ENCODE results near the gene GH1. TPM values are rescaled to one million over a fixed set of nuclear protein-coding genes. Genes with fewer than 3 reads are reported as not detected.

GH1 gene
- total and polyA plus RNA-seq, 2 of the 13 experiments (the other 11 are each of a cell fraction or from before 2014, with no cell fraction given), result not detected

DNA sequence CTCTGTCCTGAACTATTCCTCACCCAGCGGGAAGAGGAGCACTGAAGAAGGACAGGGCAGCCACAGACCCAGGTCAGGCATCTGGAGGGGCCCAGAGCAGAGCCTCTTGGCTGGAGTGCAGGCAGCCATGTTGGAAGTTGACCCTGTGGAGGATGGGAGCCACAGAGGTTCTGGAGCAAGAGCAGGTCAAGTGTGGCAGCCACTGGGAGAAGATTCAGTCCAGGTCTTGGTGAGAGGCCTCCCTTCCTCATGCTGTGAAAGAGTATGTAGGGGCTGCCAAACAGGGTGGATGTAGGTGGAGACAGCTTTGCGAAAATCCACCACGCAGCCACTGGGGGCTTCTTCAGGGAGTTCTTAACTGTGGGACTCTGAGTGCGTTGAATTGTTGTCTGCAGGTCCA, 14.1 kb upstream of the GH1 start:
- Histone ChIP-seq H3K36me3 (replicated peaks in 1 of 2; ENCODE audit: control insufficient read depth in 1 of 2, insufficient read depth in 2 of 2, low read length in 2 of 2) (no peaks in the 10 kb centered on the region), H3K4me3 (replicated peaks in 1 of 3; ENCODE audit: insufficient read depth in 1 of 3, low read depth in 2 of 3, low read length in 3 of 3) (no peak overlapping the region), H3K9me3 (ENCODE audit: low read length) (no peaks in the 10 kb centered on the region), H2AFZ (ENCODE audit: low read length) (no peak overlapping the region), H3K27ac (ENCODE audit: extremely low read length, insufficient read depth, low read length) (no peak overlapping the region), H3K79me2 (ENCODE audit: insufficient read depth, low read length) (no peaks in the 10 kb centered on the region), H3K4me1 (ENCODE audit: insufficient read depth, low read length) (peaks cover 18% of the 10 kb centered on the region), H3K4me2 (ENCODE audit: low read depth, low read length) (no peak overlapping the region), H3K9ac (ENCODE audit: insufficient read depth, low read depth, low read length) (no peak overlapping the region), H3K27me3 (ENCODE audit: control insufficient read depth in 1 of 2, insufficient read depth in 2 of 2, low read length in 2 of 2) (peaks cover 19 to 76% of the 10 kb centered on the region in 2 experiments), H4K20me1 (ENCODE audit: insufficient read depth, low read length) (no peaks in the 10 kb centered on the region; the same call in 1 of the 2 replicates)
- WGBS (ENCODE audit: low lambda C conversion rate), result 49% methylated on average over 4 of the region's 4 CpGs
- DNase-seq (ENCODE audit: low spot score) (no peak), ATAC-seq (no peak), FAIRE-seq (no peak)
- intact Hi-C loops (cut with micrococcal nuclease; ENCODE audit: unreplicated experiment) (no loop called here), in situ Hi-C loops (cut with HindIII; ENCODE audit: extremely low pct_ligation_motif_present, low pct_unique_long_range_greater_than_20kb) (no loop called here)
- BruUV-seq (replicated peaks), result no TSS peak
- ChIA-PET POLR2A (no interaction called here), CTCF (ENCODE audit: low intra/inter-chr PET ratio, low total read pairs) (no interaction called here)
- TF ChIP-seq, protein P1, sequence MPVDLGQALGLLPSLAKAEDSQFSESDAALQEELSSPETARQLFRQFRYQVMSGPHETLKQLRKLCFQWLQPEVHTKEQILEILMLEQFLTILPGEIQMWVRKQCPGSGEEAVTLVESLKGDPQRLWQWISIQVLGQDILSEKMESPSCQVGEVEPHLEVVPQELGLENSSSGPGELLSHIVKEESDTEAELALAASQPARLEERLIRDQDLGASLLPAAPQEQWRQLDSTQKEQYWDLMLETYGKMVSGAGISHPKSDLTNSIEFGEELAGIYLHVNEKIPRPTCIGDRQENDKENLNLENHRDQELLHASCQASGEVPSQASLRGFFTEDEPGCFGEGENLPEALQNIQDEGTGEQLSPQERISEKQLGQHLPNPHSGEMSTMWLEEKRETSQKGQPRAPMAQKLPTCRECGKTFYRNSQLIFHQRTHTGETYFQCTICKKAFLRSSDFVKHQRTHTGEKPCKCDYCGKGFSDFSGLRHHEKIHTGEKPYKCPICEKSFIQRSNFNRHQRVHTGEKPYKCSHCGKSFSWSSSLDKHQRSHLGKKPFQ (CRISPR knock-in tag; IDR thresholded peaks at IDR 0.05; ENCODE audit: insufficient replicate concordance), result no peak
- 0 out of 2 replicates have a peak, but pooled peaks have one; percentile 14 for TF ChIP-seq ZMYM3 (CRISPR knock-in tag; IDR thresholded peaks at IDR 0.05)

DNA sequence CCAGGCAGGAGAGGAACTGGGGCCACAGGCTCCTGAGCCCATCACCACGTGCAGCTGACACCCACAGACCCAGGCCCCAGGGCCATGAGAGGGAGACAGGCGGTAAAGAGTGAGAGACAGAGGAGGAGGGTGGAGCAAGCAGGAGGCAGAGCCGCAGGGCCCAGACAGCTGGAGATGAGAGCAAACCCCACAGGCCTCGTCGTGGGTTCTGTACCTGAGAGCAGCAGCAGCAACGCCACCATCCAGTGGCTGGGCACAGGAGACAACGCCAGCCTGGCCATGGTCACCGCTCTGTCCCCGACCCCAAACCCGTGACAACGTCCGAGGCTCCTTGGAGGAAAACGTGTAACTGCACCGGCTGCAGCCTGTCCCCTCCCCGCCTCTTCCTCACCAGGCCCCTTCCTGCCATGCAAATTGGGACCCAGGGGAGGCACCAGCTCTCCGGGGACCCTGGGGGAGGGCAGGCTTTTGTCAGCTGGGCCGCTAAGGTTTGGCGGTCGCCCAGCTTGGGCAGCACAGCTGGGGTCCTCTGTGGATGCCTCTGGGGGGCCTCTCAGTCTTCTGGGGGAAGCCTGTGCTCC, 13.4 kb upstream of the GH1 start, which contains the start of gene CD79B:
Gene CD79B (minus strand): TSS at position 351 of the 581 bp plus-strand sequence. CDS start 70 bp downstream, at position 281.
- DNase-seq (ENCODE audit: low spot score) (no peak), FAIRE-seq (no peak), ATAC-seq (no peak)
- Histone ChIP-seq H3K27ac (ENCODE audit: extremely low read length, insufficient read depth, low read length) (no peak within 1 kb of the TSS), H3K27me3 (ENCODE audit: control insufficient read depth in 1 of 2, insufficient read depth in 2 of 2, low read length in 2 of 2) (peaks cover 19 to 76% of the 10 kb centered on the region in 2 experiments), H3K9me3 (ENCODE audit: low read length) (no peaks in the 10 kb centered on the region), H3K36me3 (replicated peaks in 1 of 2; ENCODE audit: control insufficient read depth in 1 of 2, insufficient read depth in 2 of 2, low read length in 2 of 2) (no peaks in the 10 kb centered on the region), H3K4me2 (ENCODE audit: low read depth, low read length) (peak within 1 kb of the TSS; percentile 41), H3K4me3 (replicated peaks in 1 of 3; ENCODE audit: insufficient read depth in 1 of 3, low read depth in 2 of 3, low read length in 3 of 3) (no peak within 1 kb of the TSS; a peak in 1 of 6 replicates), H2AFZ (ENCODE audit: low read length) (no peak within 1 kb of the TSS), H4K20me1 (ENCODE audit: insufficient read depth, low read length) (no peaks in the 10 kb centered on the region; the same call in 1 of the 2 replicates), H3K79me2 (ENCODE audit: insufficient read depth, low read length) (no peaks in the 10 kb centered on the region), H3K4me1 (ENCODE audit: insufficient read depth, low read length) (peaks cover 21% of the 10 kb centered on the region), H3K9ac (ENCODE audit: insufficient read depth, low read depth, low read length) (no peak within 1 kb of the TSS)
- ChIA-PET CTCF (ENCODE audit: low intra/inter-chr PET ratio, low total read pairs) (no interaction called here), POLR2A (no interaction called here)
- no TSS peak for BruUV-seq (replicated peaks)
- in situ Hi-C loops (cut with HindIII; ENCODE audit: extremely low pct_ligation_motif_present, low pct_unique_long_range_greater_than_20kb), result no loop called here
- intact Hi-C loops (cut with micrococcal nuclease; ENCODE audit: unreplicated experiment), result no loop called here
- 58% methylated on average over 12 of the region's 19 CpGs for WGBS (ENCODE audit: low lambda C conversion rate)
- no peak for TF ChIP-seq HNRNPLL (IDR thresholded peaks at IDR 0.05; ENCODE audit: low read depth, low read length, poor library complexity, severe bottlenecking)
- TF ChIP-seq HMGA1 (CRISPR knock-in tag; conservative IDR thresholded peaks at IDR 0.05), result no peak
- TF ChIP-seq ZNF629 (CRISPR knock-in tag; conservative IDR thresholded peaks at IDR 0.05), result no peak
- TF ChIP-seq, protein P2, sequence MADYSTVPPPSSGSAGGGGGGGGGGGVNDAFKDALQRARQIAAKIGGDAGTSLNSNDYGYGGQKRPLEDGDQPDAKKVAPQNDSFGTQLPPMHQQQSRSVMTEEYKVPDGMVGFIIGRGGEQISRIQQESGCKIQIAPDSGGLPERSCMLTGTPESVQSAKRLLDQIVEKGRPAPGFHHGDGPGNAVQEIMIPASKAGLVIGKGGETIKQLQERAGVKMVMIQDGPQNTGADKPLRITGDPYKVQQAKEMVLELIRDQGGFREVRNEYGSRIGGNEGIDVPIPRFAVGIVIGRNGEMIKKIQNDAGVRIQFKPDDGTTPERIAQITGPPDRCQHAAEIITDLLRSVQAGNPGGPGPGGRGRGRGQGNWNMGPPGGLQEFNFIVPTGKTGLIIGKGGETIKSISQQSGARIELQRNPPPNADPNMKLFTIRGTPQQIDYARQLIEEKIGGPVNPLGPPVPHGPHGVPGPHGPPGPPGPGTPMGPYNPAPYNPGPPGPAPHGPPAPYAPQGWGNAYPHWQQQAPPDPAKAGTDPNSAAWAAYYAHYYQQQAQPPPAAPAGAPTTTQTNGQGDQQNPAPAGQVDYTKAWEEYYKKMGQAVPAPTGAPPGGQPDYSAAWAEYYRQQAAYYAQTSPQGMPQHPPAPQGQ (CRISPR knock-in tag; IDR thresholded peaks at IDR 0.05; ENCODE audit: borderline replicate concordance), result no peak
- TF ChIP-seq ZNF747 (CRISPR knock-in tag; IDR thresholded peaks at IDR 0.05; ENCODE audit: borderline replicate concordance), result no peak
- TF ChIP-seq, protein P3, sequence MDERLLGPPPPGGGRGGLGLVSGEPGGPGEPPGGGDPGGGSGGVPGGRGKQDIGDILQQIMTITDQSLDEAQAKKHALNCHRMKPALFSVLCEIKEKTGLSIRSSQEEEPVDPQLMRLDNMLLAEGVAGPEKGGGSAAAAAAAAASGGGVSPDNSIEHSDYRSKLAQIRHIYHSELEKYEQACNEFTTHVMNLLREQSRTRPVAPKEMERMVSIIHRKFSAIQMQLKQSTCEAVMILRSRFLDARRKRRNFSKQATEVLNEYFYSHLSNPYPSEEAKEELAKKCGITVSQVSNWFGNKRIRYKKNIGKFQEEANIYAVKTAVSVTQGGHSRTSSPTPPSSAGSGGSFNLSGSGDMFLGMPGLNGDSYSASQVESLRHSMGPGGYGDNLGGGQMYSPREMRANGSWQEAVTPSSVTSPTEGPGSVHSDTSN (CRISPR knock-in tag; IDR thresholded peaks at IDR 0.05), result no peak
- no peak for TF ChIP-seq ZNF367 (CRISPR knock-in tag; IDR thresholded peaks at IDR 0.05; ENCODE audit: borderline replicate concordance)

Measured in HepG2 (cell line).